MM.1S (cell line): ENCODE data around the gene EML5.

ENCODE experiments used
- CTCF ChIP-seq: fragments of 300-600 bp; sonication (generic); IDR thresholded peaks from 2 replicates; pipeline ENCODE4 v1.5.1; 2016; ENCODE audit warnings: antibody characterized with exemption, low read length, mixed read lengths
- EZH2 ChIP-seq: fragments of 300-600 bp; sonication (generic); optimal IDR thresholded peaks from 2 replicates; pipeline ENCODE3; 2017; ENCODE audit warnings: low read depth, mild to moderate bottlenecking, antibody characterized with exemption, low read length, mixed read lengths
- EZH2phosphoT487 ChIP-seq: fragments of 300-600 bp; sonication (generic); IDR thresholded peaks from 2 replicates; pipeline ENCODE4 v1.6.1; 2018; ENCODE audit warnings: antibody characterized with exemption, low read length

- TF ChIP-seq EZH2phosphoT487 (no peak), CTCF (no peak), EZH2 (no peak)
Measured at GRCh38 chr14:88618476-88618875, 174.3 kb downstream of the EML5 start.
